ENCODE measurements around the gene RGS12.
"Not testable (repeated sequence)": the region's sequence is repeated elsewhere in the genome, so short reads cannot be mapped to it uniquely, and the experiment has no call there.

RGS12 gene

DNA sequence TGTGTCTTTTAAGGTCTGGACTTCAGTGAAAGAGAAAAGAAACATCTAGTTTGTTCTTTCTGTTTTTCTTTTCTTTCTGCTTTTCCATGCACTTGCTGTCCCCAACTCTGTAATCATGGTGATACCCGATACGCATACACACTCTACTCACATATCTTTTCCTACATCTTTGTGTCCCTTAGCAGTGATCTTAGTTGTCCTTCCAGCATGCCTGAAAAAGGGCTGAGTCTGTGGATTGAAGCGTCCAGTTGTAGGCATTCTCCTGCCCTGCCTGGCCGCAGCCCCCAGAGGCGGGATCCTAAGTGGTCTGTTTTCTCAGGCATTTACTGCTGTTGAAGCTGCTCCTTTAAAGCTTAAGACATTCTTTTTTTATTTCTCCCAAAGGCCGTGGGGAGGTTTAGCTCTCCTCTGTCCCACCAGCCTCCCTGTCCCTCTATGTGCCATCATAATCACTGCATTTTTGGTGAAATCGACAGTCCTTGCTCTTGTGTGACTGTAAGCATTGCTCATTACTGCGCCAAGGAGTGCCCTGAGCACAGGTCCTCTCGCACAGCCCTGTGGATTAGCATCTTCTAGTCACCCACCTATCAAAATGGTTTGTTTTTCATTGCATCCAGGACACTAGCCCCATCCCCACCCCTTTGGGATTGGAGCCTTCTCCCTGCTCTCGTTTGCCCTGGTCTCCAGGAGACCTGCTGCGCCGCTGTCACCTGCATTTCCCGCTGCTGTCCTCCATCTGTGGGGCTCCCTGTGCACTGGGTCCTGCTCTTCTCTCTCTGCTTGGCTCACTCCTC, 4.4 kb downstream of the RGS12 start:
- Histone ChIP-seq H3K4me3 (replicated peaks; ENCODE audit: insufficient read depth, low read length) (no peak overlapping the region), H3K27me3 (ENCODE audit: insufficient read depth, poor library complexity, severe bottlenecking) (peaks cover 11% of the 10 kb centered on the region), H3K27ac (replicated peaks) (no peak overlapping the region)
- DNase-seq (ENCODE audit: low read depth in 1 of 2, low spot score in 1 of 2) = no peak
- TF ChIP-seq, protein P1, sequence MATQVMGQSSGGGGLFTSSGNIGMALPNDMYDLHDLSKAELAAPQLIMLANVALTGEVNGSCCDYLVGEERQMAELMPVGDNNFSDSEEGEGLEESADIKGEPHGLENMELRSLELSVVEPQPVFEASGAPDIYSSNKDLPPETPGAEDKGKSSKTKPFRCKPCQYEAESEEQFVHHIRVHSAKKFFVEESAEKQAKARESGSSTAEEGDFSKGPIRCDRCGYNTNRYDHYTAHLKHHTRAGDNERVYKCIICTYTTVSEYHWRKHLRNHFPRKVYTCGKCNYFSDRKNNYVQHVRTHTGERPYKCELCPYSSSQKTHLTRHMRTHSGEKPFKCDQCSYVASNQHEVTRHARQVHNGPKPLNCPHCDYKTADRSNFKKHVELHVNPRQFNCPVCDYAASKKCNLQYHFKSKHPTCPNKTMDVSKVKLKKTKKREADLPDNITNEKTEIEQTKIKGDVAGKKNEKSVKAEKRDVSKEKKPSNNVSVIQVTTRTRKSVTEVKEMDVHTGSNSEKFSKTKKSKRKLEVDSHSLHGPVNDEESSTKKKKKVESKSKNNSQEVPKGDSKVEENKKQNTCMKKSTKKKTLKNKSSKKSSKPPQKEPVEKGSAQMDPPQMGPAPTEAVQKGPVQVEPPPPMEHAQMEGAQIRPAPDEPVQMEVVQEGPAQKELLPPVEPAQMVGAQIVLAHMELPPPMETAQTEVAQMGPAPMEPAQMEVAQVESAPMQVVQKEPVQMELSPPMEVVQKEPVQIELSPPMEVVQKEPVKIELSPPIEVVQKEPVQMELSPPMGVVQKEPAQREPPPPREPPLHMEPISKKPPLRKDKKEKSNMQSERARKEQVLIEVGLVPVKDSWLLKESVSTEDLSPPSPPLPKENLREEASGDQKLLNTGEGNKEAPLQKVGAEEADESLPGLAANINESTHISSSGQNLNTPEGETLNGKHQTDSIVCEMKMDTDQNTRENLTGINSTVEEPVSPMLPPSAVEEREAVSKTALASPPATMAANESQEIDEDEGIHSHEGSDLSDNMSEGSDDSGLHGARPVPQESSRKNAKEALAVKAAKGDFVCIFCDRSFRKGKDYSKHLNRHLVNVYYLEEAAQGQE (IDR thresholded peaks at IDR 0.05; ENCODE audit: insufficient replicate concordance, low read depth) = no peak

DNA sequence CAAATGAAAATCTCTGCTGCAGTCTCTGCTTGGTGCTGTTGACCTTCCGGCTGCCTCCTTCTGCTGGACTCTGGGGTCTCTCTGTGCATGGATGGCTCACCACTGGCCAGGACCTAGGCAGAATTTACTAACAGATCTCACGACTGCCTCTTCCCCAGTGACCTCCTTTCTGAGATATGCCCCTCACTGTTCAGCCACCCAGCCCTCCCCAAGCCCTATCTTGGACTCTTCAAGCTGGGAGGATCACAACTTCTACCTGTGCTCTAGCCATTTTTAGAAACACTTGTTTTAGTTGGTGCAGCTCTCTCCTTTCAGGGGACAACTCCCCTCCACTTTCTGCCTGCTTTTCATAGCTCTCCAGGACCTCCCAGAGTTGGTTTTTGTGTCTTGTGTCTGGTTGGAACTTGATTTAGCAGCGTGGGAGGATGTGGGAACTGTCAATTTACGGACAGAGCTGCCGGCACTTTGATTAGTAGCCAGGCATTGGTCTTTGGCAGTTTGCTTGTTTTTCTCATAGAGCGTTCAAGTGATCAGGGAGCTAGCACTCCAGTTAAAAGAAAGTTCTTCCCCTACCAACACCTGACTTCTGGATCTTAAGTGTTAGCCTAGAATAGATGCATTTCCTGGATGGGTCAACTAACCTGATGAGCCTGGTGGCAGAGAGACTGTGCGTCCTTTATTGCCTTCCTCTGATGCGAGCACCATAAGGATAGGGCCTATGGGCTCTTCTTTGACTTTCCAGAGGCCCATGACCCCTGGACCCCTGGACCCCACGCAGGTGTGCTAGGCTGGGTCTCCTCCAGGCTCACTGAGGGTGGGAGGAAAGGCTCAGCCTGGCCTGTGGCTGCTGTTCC, 6.5 kb downstream of the RGS12 start:
- H3K27ac ChIP-seq (replicated peaks) = no peak overlapping the region
- H3K4me3 ChIP-seq (replicated peaks; ENCODE audit: insufficient read depth, low read length) = no peak overlapping the region
- TF ChIP-seq, protein P1 (IDR thresholded peaks at IDR 0.05; ENCODE audit: insufficient replicate concordance, low read depth) = no peak
- no peak for TF ChIP-seq SPI1 (IDR thresholded peaks at IDR 0.05; ENCODE audit: borderline replicate concordance, low read depth)
- TF ChIP-seq POLR2AphosphoS5 (IDR thresholded peaks at IDR 0.05; ENCODE audit: low read depth) = no peak
- TF ChIP-seq GABPA (IDR thresholded peaks at IDR 0.05; ENCODE audit: low read depth) = no peak
- TF ChIP-seq, protein P2, sequence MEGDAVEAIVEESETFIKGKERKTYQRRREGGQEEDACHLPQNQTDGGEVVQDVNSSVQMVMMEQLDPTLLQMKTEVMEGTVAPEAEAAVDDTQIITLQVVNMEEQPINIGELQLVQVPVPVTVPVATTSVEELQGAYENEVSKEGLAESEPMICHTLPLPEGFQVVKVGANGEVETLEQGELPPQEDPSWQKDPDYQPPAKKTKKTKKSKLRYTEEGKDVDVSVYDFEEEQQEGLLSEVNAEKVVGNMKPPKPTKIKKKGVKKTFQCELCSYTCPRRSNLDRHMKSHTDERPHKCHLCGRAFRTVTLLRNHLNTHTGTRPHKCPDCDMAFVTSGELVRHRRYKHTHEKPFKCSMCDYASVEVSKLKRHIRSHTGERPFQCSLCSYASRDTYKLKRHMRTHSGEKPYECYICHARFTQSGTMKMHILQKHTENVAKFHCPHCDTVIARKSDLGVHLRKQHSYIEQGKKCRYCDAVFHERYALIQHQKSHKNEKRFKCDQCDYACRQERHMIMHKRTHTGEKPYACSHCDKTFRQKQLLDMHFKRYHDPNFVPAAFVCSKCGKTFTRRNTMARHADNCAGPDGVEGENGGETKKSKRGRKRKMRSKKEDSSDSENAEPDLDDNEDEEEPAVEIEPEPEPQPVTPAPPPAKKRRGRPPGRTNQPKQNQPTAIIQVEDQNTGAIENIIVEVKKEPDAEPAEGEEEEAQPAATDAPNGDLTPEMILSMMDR (IDR thresholded peaks at IDR 0.05; ENCODE audit: insufficient read depth, low read length) = no peak
- H3K27me3 ChIP-seq (ENCODE audit: insufficient read depth, poor library complexity, severe bottlenecking) = peaks cover 12% of the 10 kb centered on the region
- no peak for DNase-seq (ENCODE audit: low read depth in 1 of 2, low spot score in 1 of 2)

DNA sequence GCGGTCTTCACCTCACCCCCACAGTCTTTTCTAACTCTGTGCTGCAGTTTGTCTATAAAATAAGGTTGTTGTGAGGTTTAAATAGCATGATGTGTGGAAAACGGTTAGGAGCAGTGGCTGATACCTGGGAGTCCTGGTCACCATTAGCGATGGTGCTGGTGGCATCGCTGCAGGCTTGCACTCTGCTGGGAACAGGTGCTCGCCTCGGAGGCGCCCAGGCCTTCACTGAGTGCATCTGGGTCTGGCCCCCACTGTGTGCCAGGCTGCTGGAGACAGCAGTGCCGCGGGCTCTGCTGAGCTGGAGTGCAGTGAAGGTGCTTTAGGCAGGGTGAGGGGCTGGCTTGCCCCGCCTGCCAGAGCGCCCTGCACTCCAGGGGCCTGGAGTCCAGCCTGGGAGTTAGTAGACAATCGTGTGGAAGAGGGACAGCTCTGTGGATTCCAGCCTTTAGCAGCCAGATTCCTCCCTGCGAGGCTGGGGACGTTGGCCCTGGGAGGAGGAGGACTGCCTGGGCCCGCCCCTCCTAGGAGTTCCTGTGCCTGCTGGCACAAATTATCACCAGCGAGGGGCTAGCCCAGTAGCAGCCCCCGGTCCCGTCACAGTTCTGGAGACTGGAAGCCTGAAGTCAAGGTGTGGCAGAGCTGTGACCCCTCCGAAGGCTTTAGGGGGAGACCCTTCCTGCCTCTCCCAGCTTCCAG, 7.3 kb downstream of the RGS12 start:
- DNase-seq (ENCODE audit: low read depth in 1 of 2, low spot score in 1 of 2) = no peak
- H3K27me3 ChIP-seq (ENCODE audit: insufficient read depth, poor library complexity, severe bottlenecking) = peaks cover 12% of the 10 kb centered on the region
- H3K4me3 ChIP-seq (replicated peaks; ENCODE audit: insufficient read depth, low read length) = no peak overlapping the region
- no peak overlapping the region for H3K27ac ChIP-seq (replicated peaks)
- TF ChIP-seq POLR2AphosphoS5 (IDR thresholded peaks at IDR 0.05; ENCODE audit: low read depth) (no peak), SPI1 (IDR thresholded peaks at IDR 0.05; ENCODE audit: borderline replicate concordance, low read depth) (no peak), GABPA (IDR thresholded peaks at IDR 0.05; ENCODE audit: low read depth) (no peak)
- TF ChIP-seq, protein P2 (IDR thresholded peaks at IDR 0.05; ENCODE audit: insufficient read depth, low read length) = no peak
- TF ChIP-seq, protein P1 (IDR thresholded peaks at IDR 0.05; ENCODE audit: insufficient replicate concordance, low read depth) = no peak

DNA sequence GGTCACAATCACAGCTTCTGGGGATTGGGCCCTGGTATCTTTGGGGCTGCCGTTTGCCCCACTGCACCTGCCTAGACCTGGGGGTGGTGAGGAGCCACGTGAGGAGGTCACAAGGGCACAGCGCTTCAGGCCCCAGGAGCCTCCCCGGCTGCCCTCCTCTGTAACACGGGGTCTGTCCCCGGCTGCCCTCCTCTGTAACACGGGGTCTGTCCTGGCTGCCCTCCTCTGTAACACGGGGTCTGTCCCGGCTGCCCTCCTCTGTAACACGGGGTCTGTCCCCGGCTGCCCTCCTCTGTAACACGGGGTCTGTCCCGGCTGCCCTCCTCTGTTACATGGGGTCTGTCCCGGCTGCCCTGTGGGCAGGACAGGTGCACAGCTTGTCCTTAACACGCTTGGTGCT, 8.1 kb downstream of the RGS12 start:
- not testable (repeated sequence) for H3K27me3 ChIP-seq (ENCODE audit: insufficient read depth, poor library complexity, severe bottlenecking); H3K27ac ChIP-seq (replicated peaks); H3K4me3 ChIP-seq (replicated peaks; ENCODE audit: insufficient read depth, low read length); DNase-seq (ENCODE audit: low read depth in 1 of 2, low spot score in 1 of 2)
